Skin epidermis (tissue), 12 donors: ENCODE measurements around the gene TBC1D2B.

Experiments
- H3K27ac ChIP-seq, 21 experiments: fragments of 200-600 bp; sonication (generic) in 11 of 21; one replicate each; pipeline ENCODE4 v1.5.0; 2020; ENCODE audit warnings: mild to moderate bottlenecking in 3 of 21, inconsistent platforms in 2 of 21, moderate library complexity in 2 of 21
- H3K4me3 ChIP-seq, 7 experiments: fragments of 200-600 bp; sonication (generic) in 2 of 7; one replicate each; pipeline ENCODE4 v1.5.0; 2020; ENCODE audit warnings: inconsistent platforms in 2 of 7, mild to moderate bottlenecking in 2 of 7, moderate library complexity in 1 of 7

TBC1D2B gene

GRCh38 chr15:78076231-78077052 lies 1.1 kb downstream of the TBC1D2B start:
- Histone ChIP-seq H3K27ac (peak overlapping the region; percentile 62 to 98 (median 90)), H3K4me3 (peak overlapping the region; percentile 58 to 94 (median 72))

GRCh38 chr15:78075490-78076230 lies 1.9 kb downstream of the TBC1D2B start:
- Histone ChIP-seq H3K27ac (peak overlapping the region in 19 of 21 experiments; percentile 77 to 98 (median 90)), H3K4me3 (peak overlapping the region; percentile 58 to 94 (median 72))

GRCh38 chr15:78073046-78073787 lies 4.3 kb downstream of the TBC1D2B start:
- Histone ChIP-seq H3K27ac (peak overlapping the region in 19 of 21 experiments; percentile 3 to 95 (median 72)), H3K4me3 (no peak overlapping the region)

- peak overlapping the region in 19 of 21 experiments; percentile 3 to 95 (median 72) for H3K27ac ChIP-seq
- no peak overlapping the region for H3K4me3 ChIP-seq
These were observed 5.2 kb downstream of the TBC1D2B start for GRCh38 chr15:78072080-78072892.

GRCh38 chr15:78071383-78071782 lies 6.1 kb downstream of the TBC1D2B start:
- H3K4me3 ChIP-seq, result no peak overlapping the region
- H3K27ac ChIP-seq, result peak overlapping the region in 16 of 21 experiments; percentile 31 to 95 (median 78)

GRCh38 chr15:78070049-78070700 lies 7.3 kb downstream of the TBC1D2B start:
- H3K27ac ChIP-seq, result peak overlapping the region in 20 of 21 experiments; percentile 22 to 95 (median 78)
- H3K4me3 ChIP-seq, result no peak overlapping the region

GRCh38 chr15:78069462-78070029 lies 8.0 kb downstream of the TBC1D2B start:
- H3K4me3 ChIP-seq, result no peak overlapping the region
- peak overlapping the region in 20 of 21 experiments; percentile 28 to 95 (median 78) for H3K27ac ChIP-seq

GRCh38 chr15:78069052-78069414 lies 8.5 kb downstream of the TBC1D2B start:
- peak overlapping the region in 20 of 21 experiments; percentile 28 to 95 (median 78) for H3K27ac ChIP-seq

GRCh38 chr15:78067328-78068228 lies 9.9 kb downstream of the TBC1D2B start:
- peak overlapping the region in 20 of 21 experiments; percentile 7 to 95 (median 77) for H3K27ac ChIP-seq
- H3K4me3 ChIP-seq, result no peak overlapping the region

More at GRCh38 chr15:78069052-78069414, 8.5 kb downstream of the TBC1D2B start:
- no peak overlapping the region for H3K4me3 ChIP-seq

GRCh38 chr15:78065973-78066946 lies 11.3 kb downstream of the TBC1D2B start:
- Histone ChIP-seq H3K27ac (peak overlapping the region in 20 of 21 experiments; percentile 10 to 95 (median 78)), H3K4me3 (no peak overlapping the region)

- H3K27ac ChIP-seq, result peak overlapping the region in 20 of 21 experiments; percentile 39 to 95 (median 78)
- H3K4me3 ChIP-seq, result no peak overlapping the region
These were observed 12.1 kb downstream of the TBC1D2B start for GRCh38 chr15:78065284-78065872.

- H3K4me3 ChIP-seq, result no peak overlapping the region
- H3K27ac ChIP-seq, result peak overlapping the region in 20 of 21 experiments; percentile 39 to 95 (median 78)
These were observed 13.0 kb downstream of the TBC1D2B start for GRCh38 chr15:78064544-78064943.

GRCh38 chr15:78063970-78064385 lies 13.5 kb downstream of the TBC1D2B start:
- Histone ChIP-seq H3K27ac (peak overlapping the region in 18 of 21 experiments; percentile 1 to 95 (median 76)), H3K4me3 (no peak overlapping the region)

GRCh38 chr15:78063217-78063616 lies 14.3 kb downstream of the TBC1D2B start:
- H3K4me3 ChIP-seq, result no peak overlapping the region
- peak overlapping the region in 16 of 21 experiments; percentile 1 to 95 (median 78) for H3K27ac ChIP-seq

- Histone ChIP-seq H3K4me3 (peak overlapping the region in 1 of 7 experiments; percentile 6), H3K27ac (peak overlapping the region in 19 of 21 experiments; percentile 9 to 95 (median 71))
These were observed 15.5 kb downstream of the TBC1D2B start for GRCh38 chr15:78061963-78062427.
